Measurements from ENCODE around the gene KLHL22. TPM values are rescaled to one million over a fixed set of nuclear protein-coding genes. Genes with fewer than 3 reads are reported as not detected.
"Not testable (repeated sequence)": the region's sequence is repeated elsewhere in the genome, so short reads cannot be mapped to it uniquely, and the experiment has no call there.

Gene KLHL22
- 10 to 100 TPM; 14.6 to 24.3 (median 16.8) TPM for total RNA-seq
- 10 to 100 TPM in 1 of 3 donors, 1 to 10 TPM in 2; 8.4 to 13.9 (median 9.2) TPM for polyA plus RNA-seq
- long read RNA-seq, donor 1, transcript KLHL22-201 (7 exons, 2,616 nt) = major isoform, 9 of 17 reads
- long read RNA-seq, donor 1, partial matches to known transcripts = 1 of 17 reads
- long read RNA-seq, donor 1, other reads (novel, unspliced or antisense) = 7 of 17 reads
- long read RNA-seq, donor 2, transcript KLHL22-201 (7 exons, 2,616 nt) = major isoform, 14 of 26 reads
- long read RNA-seq, donor 2, partial matches to known transcripts = 7 of 26 reads
- long read RNA-seq, donor 2, other reads (novel, unspliced or antisense) = 5 of 26 reads

GRCh38 chr22:20494978-20495860 is at the start of gene KLHL22:
Gene KLHL22, minus strand, starts transcription at chr22:20495795. Its CDS starts 6,584 bp downstream, at chr22:20489211.
- peak in 1 of 2 donors; percentile 66 for DNase-seq
- peaks cover 16% of the 10 kb centered on the region for H3K4me1 ChIP-seq

GRCh38 chr22:20545318-20545634 is 49.7 kb upstream of the KLHL22 start:
- intact Hi-C loops (cut with DNase I); DNase-seq; H3K4me3 ChIP-seq; ATAC-seq; H3K27me3 ChIP-seq (ENCODE audit: insufficient read depth in 3 of 3, low read length in 2 of 3); H3K27ac ChIP-seq; H3K9me3 ChIP-seq: not testable (repeated sequence)
- peaks cover 48% of the 10 kb centered on the region for H3K4me1 ChIP-seq
- 96 to 98% (median 97%) methylated on average over 3 of the region's 3 CpGs for WGBS, 3 donors
- peaks cover 0 to 14% of the 10 kb centered on the region in 2 donors for H3K36me3 ChIP-seq (ENCODE audit: insufficient read depth in 1 of 2, low read depth in 1 of 2)

More at GRCh38 chr22:20494978-20495860, at the start of gene KLHL22:
- Histone ChIP-seq H3K9me3 (no peaks in the 10 kb centered on the region), H3K36me3 (ENCODE audit: insufficient read depth in 1 of 2, low read depth in 1 of 2) (peaks cover 0 to 10% of the 10 kb centered on the region in 2 donors), H3K27me3 (ENCODE audit: insufficient read depth in 3 of 3, low read length in 2 of 3) (no peaks in the 10 kb centered on the region), H3K4me3 (peak within 1 kb of the TSS; percentile 90), H3K27ac (peak within 1 kb of the TSS; percentile 97)
- 0 to 1% (median 1%) methylated on average over 52 to 108 of the region's 108 CpGs for WGBS, 3 donors
- intact Hi-C loops (cut with DNase I) = loop anchor here in 1 of 2 donors (10.0 kb wide), 1 partner anchor 200 kb away; no protein-coding TSS in a partner anchor
- TF ChIP-seq, protein P1, sequence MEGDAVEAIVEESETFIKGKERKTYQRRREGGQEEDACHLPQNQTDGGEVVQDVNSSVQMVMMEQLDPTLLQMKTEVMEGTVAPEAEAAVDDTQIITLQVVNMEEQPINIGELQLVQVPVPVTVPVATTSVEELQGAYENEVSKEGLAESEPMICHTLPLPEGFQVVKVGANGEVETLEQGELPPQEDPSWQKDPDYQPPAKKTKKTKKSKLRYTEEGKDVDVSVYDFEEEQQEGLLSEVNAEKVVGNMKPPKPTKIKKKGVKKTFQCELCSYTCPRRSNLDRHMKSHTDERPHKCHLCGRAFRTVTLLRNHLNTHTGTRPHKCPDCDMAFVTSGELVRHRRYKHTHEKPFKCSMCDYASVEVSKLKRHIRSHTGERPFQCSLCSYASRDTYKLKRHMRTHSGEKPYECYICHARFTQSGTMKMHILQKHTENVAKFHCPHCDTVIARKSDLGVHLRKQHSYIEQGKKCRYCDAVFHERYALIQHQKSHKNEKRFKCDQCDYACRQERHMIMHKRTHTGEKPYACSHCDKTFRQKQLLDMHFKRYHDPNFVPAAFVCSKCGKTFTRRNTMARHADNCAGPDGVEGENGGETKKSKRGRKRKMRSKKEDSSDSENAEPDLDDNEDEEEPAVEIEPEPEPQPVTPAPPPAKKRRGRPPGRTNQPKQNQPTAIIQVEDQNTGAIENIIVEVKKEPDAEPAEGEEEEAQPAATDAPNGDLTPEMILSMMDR (IDR thresholded peaks at IDR 0.05) = no peak
- ATAC-seq = peak; percentile 9 to 34 (median 27)

- ATAC-seq = no peak
- Histone ChIP-seq H3K36me3 (ENCODE audit: insufficient read depth in 1 of 2, low read depth in 1 of 2) (peaks cover 0 to 35% of the 10 kb centered on the region in 2 donors), H3K27me3 (ENCODE audit: insufficient read depth in 3 of 3, low read length in 2 of 3) (no peaks in the 10 kb centered on the region), H3K27ac (no peak overlapping the region), H3K4me1 (peaks cover 26% of the 10 kb centered on the region), H3K4me3 (no peak overlapping the region), H3K9me3 (no peaks in the 10 kb centered on the region)
- intact Hi-C loops (cut with DNase I) = no loop called here
- DNase-seq = no peak
- TF ChIP-seq, protein P1 (IDR thresholded peaks at IDR 0.05) = no peak
Measured at GRCh38 chr22:20542736-20543135, 47.1 kb upstream of the KLHL22 start.

DNA sequence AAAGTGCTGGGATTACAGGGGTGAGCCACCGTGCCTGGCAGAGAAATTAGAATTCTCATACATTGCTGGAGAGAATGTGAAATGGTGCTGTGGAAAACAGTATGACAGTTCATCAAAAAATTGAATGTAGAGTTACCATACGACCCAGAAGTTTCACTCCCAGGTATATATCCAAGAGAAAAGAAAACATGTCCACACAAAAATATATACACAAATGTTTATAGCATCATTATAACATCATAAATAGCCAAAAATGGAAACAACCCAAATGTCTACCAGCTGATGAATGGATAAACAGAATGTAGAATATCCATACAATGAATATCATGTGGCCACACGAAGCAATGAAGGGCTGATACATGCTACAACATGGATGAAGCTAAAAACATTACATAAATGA is 46.5 kb upstream of the KLHL22 start:
- no peak for DNase-seq
- Histone ChIP-seq H3K9me3 (no peaks in the 10 kb centered on the region), H3K4me1 (peaks cover 28% of the 10 kb centered on the region), H3K27ac (no peak overlapping the region), H3K27me3 (ENCODE audit: insufficient read depth in 3 of 3, low read length in 2 of 3) (no peaks in the 10 kb centered on the region), H3K4me3 (no peak overlapping the region), H3K36me3 (ENCODE audit: insufficient read depth in 1 of 2, low read depth in 1 of 2) (peaks cover 0 to 42% of the 10 kb centered on the region in 2 donors)
- no peak for ATAC-seq
- 95 to 97% (median 97%) methylated on average over 3 of the region's 3 CpGs for WGBS, 3 donors
- TF ChIP-seq, protein P1 (IDR thresholded peaks at IDR 0.05) = no peak
- intact Hi-C loops (cut with DNase I) = no loop called here

DNA sequence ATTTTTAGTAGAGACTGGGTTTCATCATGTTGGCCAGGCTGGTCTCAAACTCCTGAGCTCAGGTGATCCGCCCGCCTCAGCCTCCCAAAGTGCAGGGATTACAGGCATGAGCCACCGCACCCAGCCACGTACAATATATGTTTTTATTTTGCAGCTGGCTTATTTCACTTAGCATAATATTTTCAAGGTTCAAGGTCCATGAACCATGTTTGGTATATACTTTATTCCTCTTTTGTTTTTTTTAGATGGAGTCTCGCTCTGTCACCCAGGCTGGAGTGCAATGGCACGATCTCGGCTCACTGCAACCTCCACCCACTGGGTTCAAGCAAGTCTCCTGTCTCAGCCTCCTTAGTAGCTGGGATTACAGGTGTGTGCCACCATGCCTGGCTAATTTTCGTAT is 43.3 kb upstream of the KLHL22 start:
- H3K4me3 ChIP-seq; intact Hi-C loops (cut with DNase I); H3K9me3 ChIP-seq; H3K27me3 ChIP-seq (ENCODE audit: insufficient read depth in 3 of 3, low read length in 2 of 3); DNase-seq; H3K27ac ChIP-seq; ATAC-seq: not testable (repeated sequence)
- WGBS, 3 donors = 97 to 99% (median 98%) methylated on average over 8 of the region's 8 CpGs
- peaks cover 0 to 41% of the 10 kb centered on the region in 2 donors for H3K36me3 ChIP-seq (ENCODE audit: insufficient read depth in 1 of 2, low read depth in 1 of 2)
- peaks cover 28% of the 10 kb centered on the region for H3K4me1 ChIP-seq

All from psoas muscle (tissue), 8 donors.